ENCODE data around the gene PSME2. TPM values are rescaled to one million over a fixed set of nuclear protein-coding genes. Genes with fewer than 3 reads are reported as not detected.
A peak's percentile ranks its signal among the peaks of the same experiment; 100 is the strongest.

The PSME2 gene
- total and polyA plus RNA-seq, 2 of the 13 experiments (the other 11 are each of a cell fraction or from before 2014, with no cell fraction given), result 332 to 716 TPM

DNA sequence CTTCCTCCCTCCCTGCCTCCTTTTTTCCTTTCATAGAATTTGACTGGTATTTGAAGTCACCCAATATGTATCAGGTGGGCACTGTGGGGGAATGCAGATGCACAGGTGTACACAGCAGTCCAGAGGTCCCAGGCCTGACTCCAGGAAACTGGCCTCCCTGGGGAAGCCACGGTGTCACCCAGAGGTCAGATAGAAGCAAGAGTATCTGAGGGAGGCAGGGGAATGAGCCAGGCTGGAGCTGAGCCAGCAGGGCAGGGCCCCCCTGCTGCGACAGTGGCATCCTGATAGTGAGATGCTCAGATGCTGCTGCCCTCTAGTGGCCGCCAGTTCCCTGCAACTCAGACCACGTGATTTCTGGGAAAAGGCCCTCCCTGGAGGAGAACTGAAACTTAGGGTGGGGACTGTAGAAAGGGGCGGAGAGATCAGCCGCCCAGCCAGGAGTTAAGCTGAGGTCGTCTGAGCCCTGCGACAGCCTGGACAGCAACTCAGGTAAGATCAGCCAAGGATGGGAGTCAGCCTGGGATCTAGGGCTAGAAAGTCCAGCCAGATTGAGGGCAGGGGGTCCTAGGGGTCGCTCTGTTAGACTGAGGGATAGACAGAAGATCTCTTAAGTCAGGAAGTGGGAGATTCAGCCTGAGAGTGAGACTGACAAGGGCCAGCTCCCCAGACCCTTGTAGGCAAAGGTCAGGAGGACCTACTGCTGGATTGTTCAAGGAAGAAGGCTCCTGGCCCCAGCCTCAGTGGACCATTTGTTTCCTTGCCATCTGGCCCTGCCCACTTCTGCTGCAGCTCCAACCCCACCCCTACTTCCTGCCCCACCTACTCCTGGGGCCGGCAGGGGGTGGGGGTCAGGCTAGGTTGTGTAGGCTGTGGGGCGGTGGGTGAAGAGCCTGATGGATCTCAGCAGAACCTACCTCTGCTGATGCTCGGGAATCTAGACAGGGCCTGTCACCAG, 14.7 kb upstream of the PSME2 start, which contains the start of gene IRF9 (continued):
- TF ChIP-seq EEA1 (CRISPR knock-in tag; IDR thresholded peaks at IDR 0.05; ENCODE audit: borderline replicate concordance), result peak; percentile 72; the same call in 1 of the 2 replicates
- peak; percentile 99 for TF ChIP-seq HOXA5 (CRISPR knock-in tag; IDR thresholded peaks at IDR 0.05)
- TF ChIP-seq MLX (CRISPR knock-in tag; IDR thresholded peaks at IDR 0.05), result peak; percentile 98
- peak; percentile 97 for TF ChIP-seq ZNF619 (CRISPR knock-in tag; IDR thresholded peaks at IDR 0.05)
- peak; percentile 70; the same call in 1 of the 2 replicates for TF ChIP-seq ZNF12 (CRISPR knock-in tag; IDR thresholded peaks at IDR 0.05)
- no peak for TF ChIP-seq NFE2L1 (CRISPR knock-in tag; IDR thresholded peaks at IDR 0.05; ENCODE audit: borderline replicate concordance)
- TF ChIP-seq SP5 (CRISPR knock-in tag; IDR thresholded peaks at IDR 0.05; ENCODE audit: borderline replicate concordance, low read depth), result peak; percentile 97
- peak; percentile 99 for TF ChIP-seq ZNF781 (CRISPR knock-in tag; IDR thresholded peaks at IDR 0.05; ENCODE audit: borderline replicate concordance, not compliant biosample characterization)
- TF ChIP-seq, protein P1, sequence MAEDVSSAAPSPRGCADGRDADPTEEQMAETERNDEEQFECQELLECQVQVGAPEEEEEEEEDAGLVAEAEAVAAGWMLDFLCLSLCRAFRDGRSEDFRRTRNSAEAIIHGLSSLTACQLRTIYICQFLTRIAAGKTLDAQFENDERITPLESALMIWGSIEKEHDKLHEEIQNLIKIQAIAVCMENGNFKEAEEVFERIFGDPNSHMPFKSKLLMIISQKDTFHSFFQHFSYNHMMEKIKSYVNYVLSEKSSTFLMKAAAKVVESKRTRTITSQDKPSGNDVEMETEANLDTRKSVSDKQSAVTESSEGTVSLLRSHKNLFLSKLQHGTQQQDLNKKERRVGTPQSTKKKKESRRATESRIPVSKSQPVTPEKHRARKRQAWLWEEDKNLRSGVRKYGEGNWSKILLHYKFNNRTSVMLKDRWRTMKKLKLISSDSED (CRISPR knock-in tag; IDR thresholded peaks at IDR 0.05), result no peak
- TF ChIP-seq ZNF44 (CRISPR knock-in tag; IDR thresholded peaks at IDR 0.05), result peak; percentile 83; the same call in 1 of the 2 replicates
- peak; percentile 92; the same call in 1 of the 2 replicates for TF ChIP-seq ZNF431 (CRISPR knock-in tag; IDR thresholded peaks at IDR 0.05; ENCODE audit: borderline replicate concordance, low read depth)
- TF ChIP-seq DBP (CRISPR knock-in tag; IDR thresholded peaks at IDR 0.05; ENCODE audit: not compliant biosample characterization), result peak; percentile 63
- TF ChIP-seq KLF6 (CRISPR knock-in tag; IDR thresholded peaks at IDR 0.05), result peak; percentile 100
- peak; percentile 99 for TF ChIP-seq RXRB (CRISPR knock-in tag; IDR thresholded peaks at IDR 0.05; ENCODE audit: borderline replicate concordance)
- TF ChIP-seq ZBTB21 (CRISPR knock-in tag; IDR thresholded peaks at IDR 0.05), result peak; percentile 83
- TF ChIP-seq MBNL3 (CRISPR knock-in tag; conservative IDR thresholded peaks at IDR 0.05), result no peak
- peak; percentile 80; the same call in 1 of the 2 replicates for TF ChIP-seq TIGD3 (CRISPR knock-in tag; IDR thresholded peaks at IDR 0.05; ENCODE audit: borderline replicate concordance)
